ENCODE results near the gene POLD2. TPM values are rescaled to one million over a fixed set of nuclear protein-coding genes. Genes with fewer than 3 reads are reported as not detected.

POLD2 gene
- total and polyA plus RNA-seq, 2 of the 4 experiments (the other 2 are of a cell fraction), result 142 to 163 TPM

DNA sequence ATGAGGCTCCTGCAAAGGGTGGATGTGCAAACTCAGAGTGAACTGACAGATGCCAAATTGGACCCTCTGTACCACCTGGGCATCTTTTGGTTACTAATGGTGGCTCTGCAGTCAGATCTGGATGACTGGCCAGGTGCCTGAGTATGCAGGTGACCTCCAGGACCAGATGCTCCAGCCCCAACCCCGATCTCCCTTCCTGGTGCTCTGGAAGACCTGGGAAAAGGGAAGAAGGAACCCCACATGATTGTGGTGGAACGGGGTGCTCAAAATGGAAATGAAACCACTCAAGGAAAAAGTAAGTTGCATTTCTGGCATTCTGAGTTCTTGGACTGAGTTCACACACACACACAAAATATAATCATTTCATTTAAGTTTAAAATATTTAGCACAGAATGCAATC, 29.0 kb downstream of the POLD2 start:
- H3K14ac ChIP-seq (replicated peaks; ENCODE audit: low read depth, low read length), result no peak overlapping the region

More for the DNA sequence above, 29.0 kb downstream of the POLD2 start:
- Histone ChIP-seq H2BK15ac (ENCODE audit: low read depth, low read length) (no peak overlapping the region), H3K23ac (ENCODE audit: low read depth, low read length) (no peak overlapping the region), H2AFZ (replicated peaks; ENCODE audit: low read length, poor library complexity) (no peak overlapping the region), H2AK9ac (replicated peaks; ENCODE audit: low read depth, low read length, poor library complexity) (no peak overlapping the region), H3K9me1 (ENCODE audit: insufficient read depth, low read length) (peaks cover 6% of the 10 kb centered on the region; the same call in 1 of the 2 replicates), H3K56ac (ENCODE audit: extremely low read depth, insufficient read depth, low read length) (no peak overlapping the region), H4K8ac (ENCODE audit: low read depth in 2 of 2, low read length in 2 of 2) (no peak overlapping the region), H2BK5ac (ENCODE audit: low read depth, low read length, poor library complexity, severe bottlenecking) (no peak overlapping the region), H3K27ac (ENCODE audit: insufficient read depth, low read length) (no peak overlapping the region), H3K79me1 (ENCODE audit: low read depth in 1 of 2, low read length in 2 of 2) (no peaks in the 10 kb centered on the region), H2BK20ac (ENCODE audit: low read depth, low read length) (peak overlapping the region; percentile 35; the same call in 1 of the 2 replicates), H3K9me3 (ENCODE audit: control insufficient read depth, insufficient read depth, low read length) (no peaks in the 10 kb centered on the region), H2BK120ac (ENCODE audit: low read depth, low read length) (no peak overlapping the region), H3K4me3 (ENCODE audit: insufficient read depth, low read depth, low read length) (no peak overlapping the region), H3K27me3 (ENCODE audit: control insufficient read depth, insufficient read depth, low read length) (no peaks in the 10 kb centered on the region), H3K4me1 (ENCODE audit: control insufficient read depth, insufficient read depth, low read length) (peaks cover 4% of the 10 kb centered on the region), H3K36me3 (ENCODE audit: control insufficient read depth, insufficient read depth, low read length) (no peaks in the 10 kb centered on the region), H3K4me2 (ENCODE audit: low read depth, low read length) (no peak overlapping the region; the same call in 1 of the 2 replicates), H3K18ac (ENCODE audit: low read depth, low read length) (peak overlapping the region; percentile 41; the same call in 1 of the 2 replicates), H4K91ac (ENCODE audit: insufficient read depth, low read depth, low read length) (no peak overlapping the region), H3K9ac (ENCODE audit: low read depth, low read length) (no peak overlapping the region), H3K4ac (ENCODE audit: low read depth, low read length) (no peak overlapping the region), H2AK5ac (ENCODE audit: low read depth, low read length) (peak overlapping the region; percentile 29; the same call in 1 of the 2 replicates), H4K20me1 (ENCODE audit: insufficient read depth, low read length) (no peaks in the 10 kb centered on the region), H4K5ac (ENCODE audit: low read depth, low read length) (no peak overlapping the region)
- dilution Hi-C loops (cut with HindIII; ENCODE audit: low sequenced_read_pairs, unreplicated experiment) (no loop called here), in situ Hi-C loops (cut with MboI; ENCODE audit: low sequenced_read_pairs) (no loop called here), intact Hi-C loops (cut with micrococcal nuclease) (no loop called here)
- CTCF ChIA-PET, result no interaction called here
- POLR2A ChIA-PET (ENCODE audit: unreplicated experiment), result no interaction called here
- DNase-seq, result no peak
- no CpG with 5 or more reads among the region's 2 CpGs for WGBS, 2 experiments (ENCODE audit: extremely low coverage in 2 of 2, insufficient read length in 1 of 2)
- TF ChIP-seq, protein P1, sequence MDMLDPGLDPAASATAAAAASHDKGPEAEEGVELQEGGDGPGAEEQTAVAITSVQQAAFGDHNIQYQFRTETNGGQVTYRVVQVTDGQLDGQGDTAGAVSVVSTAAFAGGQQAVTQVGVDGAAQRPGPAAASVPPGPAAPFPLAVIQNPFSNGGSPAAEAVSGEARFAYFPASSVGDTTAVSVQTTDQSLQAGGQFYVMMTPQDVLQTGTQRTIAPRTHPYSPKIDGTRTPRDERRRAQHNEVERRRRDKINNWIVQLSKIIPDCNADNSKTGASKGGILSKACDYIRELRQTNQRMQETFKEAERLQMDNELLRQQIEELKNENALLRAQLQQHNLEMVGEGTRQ (IDR thresholded peaks at IDR 0.05; ENCODE audit: low read depth, low read length), result no peak
- TF ChIP-seq, protein P2, sequence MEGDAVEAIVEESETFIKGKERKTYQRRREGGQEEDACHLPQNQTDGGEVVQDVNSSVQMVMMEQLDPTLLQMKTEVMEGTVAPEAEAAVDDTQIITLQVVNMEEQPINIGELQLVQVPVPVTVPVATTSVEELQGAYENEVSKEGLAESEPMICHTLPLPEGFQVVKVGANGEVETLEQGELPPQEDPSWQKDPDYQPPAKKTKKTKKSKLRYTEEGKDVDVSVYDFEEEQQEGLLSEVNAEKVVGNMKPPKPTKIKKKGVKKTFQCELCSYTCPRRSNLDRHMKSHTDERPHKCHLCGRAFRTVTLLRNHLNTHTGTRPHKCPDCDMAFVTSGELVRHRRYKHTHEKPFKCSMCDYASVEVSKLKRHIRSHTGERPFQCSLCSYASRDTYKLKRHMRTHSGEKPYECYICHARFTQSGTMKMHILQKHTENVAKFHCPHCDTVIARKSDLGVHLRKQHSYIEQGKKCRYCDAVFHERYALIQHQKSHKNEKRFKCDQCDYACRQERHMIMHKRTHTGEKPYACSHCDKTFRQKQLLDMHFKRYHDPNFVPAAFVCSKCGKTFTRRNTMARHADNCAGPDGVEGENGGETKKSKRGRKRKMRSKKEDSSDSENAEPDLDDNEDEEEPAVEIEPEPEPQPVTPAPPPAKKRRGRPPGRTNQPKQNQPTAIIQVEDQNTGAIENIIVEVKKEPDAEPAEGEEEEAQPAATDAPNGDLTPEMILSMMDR (conservative IDR thresholded peaks at IDR 0.05; ENCODE audit: low read depth, low read length), result no peak
- TF ChIP-seq RFX5 (IDR thresholded peaks at IDR 0.05; ENCODE audit: low read depth, low read length), result no peak
- no peak for TF ChIP-seq FOS (IDR thresholded peaks at IDR 0.05; ENCODE audit: low read depth, low read length)
- no peak for TF ChIP-seq MAFK (IDR thresholded peaks at IDR 0.05; ENCODE audit: low read depth, low read length)
- no peak for TF ChIP-seq POLR2A (IDR thresholded peaks at IDR 0.05; ENCODE audit: low read depth, low read length)
- no peak for TF ChIP-seq MAZ (IDR thresholded peaks at IDR 0.05; ENCODE audit: borderline replicate concordance, low read depth, low read length)
- no peak for TF ChIP-seq CEBPB (IDR thresholded peaks at IDR 0.05; ENCODE audit: low read depth, low read length)
- no peak for TF ChIP-seq BHLHE40 (IDR thresholded peaks at IDR 0.05; ENCODE audit: low read depth, low read length)
- no peak for TF ChIP-seq RCOR1 (IDR thresholded peaks at IDR 0.05; ENCODE audit: insufficient replicate concordance, low read length)
- TF ChIP-seq MXI1 (IDR thresholded peaks at IDR 0.05; ENCODE audit: borderline replicate concordance, low read depth, low read length), result no peak
- TF ChIP-seq NFE2L2 (IDR thresholded peaks at IDR 0.05; ENCODE audit: low read depth, low read length), result no peak
- no peak for TF ChIP-seq SMC3 (IDR thresholded peaks at IDR 0.05; ENCODE audit: low read depth, low read length)
- TF ChIP-seq, protein P3, sequence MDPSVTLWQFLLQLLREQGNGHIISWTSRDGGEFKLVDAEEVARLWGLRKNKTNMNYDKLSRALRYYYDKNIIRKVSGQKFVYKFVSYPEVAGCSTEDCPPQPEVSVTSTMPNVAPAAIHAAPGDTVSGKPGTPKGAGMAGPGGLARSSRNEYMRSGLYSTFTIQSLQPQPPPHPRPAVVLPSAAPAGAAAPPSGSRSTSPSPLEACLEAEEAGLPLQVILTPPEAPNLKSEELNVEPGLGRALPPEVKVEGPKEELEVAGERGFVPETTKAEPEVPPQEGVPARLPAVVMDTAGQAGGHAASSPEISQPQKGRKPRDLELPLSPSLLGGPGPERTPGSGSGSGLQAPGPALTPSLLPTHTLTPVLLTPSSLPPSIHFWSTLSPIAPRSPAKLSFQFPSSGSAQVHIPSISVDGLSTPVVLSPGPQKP (IDR thresholded peaks at IDR 0.05; ENCODE audit: borderline replicate concordance, low read depth, low read length), result no peak
- no peak for TF ChIP-seq CHD1 (IDR thresholded peaks at IDR 0.05; ENCODE audit: low read depth, low read length)
- TF ChIP-seq RAD21 (IDR thresholded peaks at IDR 0.05; ENCODE audit: low read length), result no peak
- BruUV-seq (replicated peaks), result no TSS peak
- no peak for ATAC-seq (ENCODE audit: low read depth)
